ENCODE data around the gene ZNF865. TPM values are rescaled to one million over a fixed set of nuclear protein-coding genes. Genes with fewer than 3 reads are reported as not detected.
A peak's percentile ranks its signal among the peaks of the same experiment; 100 is the strongest.
"Not testable (repeated sequence)": the region's sequence is repeated elsewhere in the genome, so short reads cannot be mapped to it uniquely, and the experiment has no call there.

Gene ZNF865
- total RNA-seq, 3 donors from 2014 or later (not counting 1 experiment from before 2014, with no cell fraction given) = 18.5 to 22.1 (median 20.9) TPM

- peaks cover 31% of the 10 kb centered on the region for H3K4me1 ChIP-seq (ENCODE audit: control insufficient read depth, insufficient read depth, low read length)
- no peak overlapping the region for H3K27ac ChIP-seq (ENCODE audit: low read length)
- no peak overlapping the region for H3K4me3 ChIP-seq (ENCODE audit: low read length)
- no peaks in the 10 kb centered on the region for H3K36me3 ChIP-seq (ENCODE audit: control insufficient read depth, insufficient read depth, low read length)
- ATAC-seq = no peak
- 63% methylated on average over 6 of the region's 6 CpGs for WGBS (ENCODE audit: insufficient coverage)
- Mint-ChIP-seq H3K4me1 (peaks cover 25 to 38% of the 10 kb centered on the region in 2 donors), H3K27ac (peak overlapping the region in 1 of 2 donors; percentile 82), H3K4me3 (no peak overlapping the region), H3K27me3 (ENCODE audit: low read depth in 2 of 2) (peaks cover 15 to 16% of the 10 kb centered on the region in 2 donors), H3K36me3 (no peaks in the 10 kb centered on the region), H3K9me3 (no peaks in the 10 kb centered on the region)
- H3K27me3 ChIP-seq (ENCODE audit: control insufficient read depth, insufficient read depth, low read length) = no peaks in the 10 kb centered on the region
- no peak for TF ChIP-seq CTCF (IDR thresholded peaks at IDR 0.05)
- DNase-seq = no peak
- H3K9me3 ChIP-seq (ENCODE audit: control insufficient read depth, insufficient read depth, low read length) = no peaks in the 10 kb centered on the region
- intact Hi-C loops (cut with micrococcal nuclease) = loop anchor here (2.0 kb wide), 1 partner anchor 61 kb away; the partner anchor contains the start of gene ZNF581
Measured at GRCh38 chr19:55581823-55582223, 23.6 kb upstream of the ZNF865 start.

- H3K4me3 Mint-ChIP-seq; H3K36me3 Mint-ChIP-seq; ATAC-seq; intact Hi-C loops (cut with micrococcal nuclease); H3K9me3 ChIP-seq (ENCODE audit: control insufficient read depth, insufficient read depth, low read length); H3K36me3 ChIP-seq (ENCODE audit: control insufficient read depth, insufficient read depth, low read length); H3K9me3 Mint-ChIP-seq; DNase-seq; H3K4me3 ChIP-seq (ENCODE audit: low read length); H3K27me3 ChIP-seq (ENCODE audit: control insufficient read depth, insufficient read depth, low read length); H3K27ac ChIP-seq (ENCODE audit: low read length): not testable (repeated sequence)
- H3K4me1 Mint-ChIP-seq = peaks cover 28 to 43% of the 10 kb centered on the region in 2 donors
- WGBS (ENCODE audit: insufficient coverage) = 92% methylated on average over 1 of the region's 4 CpGs
- peak overlapping the region in 1 of 2 donors; percentile 82 for H3K27ac Mint-ChIP-seq
- H3K4me1 ChIP-seq (ENCODE audit: control insufficient read depth, insufficient read depth, low read length) = peaks cover 35% of the 10 kb centered on the region
- peaks cover 15 to 18% of the 10 kb centered on the region in 2 donors for H3K27me3 Mint-ChIP-seq (ENCODE audit: low read depth in 2 of 2)
Measured at GRCh38 chr19:55582284-55582683, 23.2 kb upstream of the ZNF865 start.

GRCh38 chr19:55583897-55584296, 21.6 kb upstream of the ZNF865 start:
- H3K4me3 ChIP-seq (ENCODE audit: low read length); H3K36me3 ChIP-seq (ENCODE audit: control insufficient read depth, insufficient read depth, low read length); intact Hi-C loops (cut with micrococcal nuclease); H3K4me3 Mint-ChIP-seq; H3K9me3 ChIP-seq (ENCODE audit: control insufficient read depth, insufficient read depth, low read length); H3K27ac Mint-ChIP-seq; H3K27ac ChIP-seq (ENCODE audit: low read length); H3K27me3 ChIP-seq (ENCODE audit: control insufficient read depth, insufficient read depth, low read length); DNase-seq; H3K36me3 Mint-ChIP-seq; H3K9me3 Mint-ChIP-seq; ATAC-seq: not testable (repeated sequence)
- 91% methylated on average over 7 of the region's 8 CpGs for WGBS (ENCODE audit: insufficient coverage)
- peaks cover 15 to 22% of the 10 kb centered on the region in 2 donors for H3K27me3 Mint-ChIP-seq (ENCODE audit: low read depth in 2 of 2)
- H3K4me1 ChIP-seq (ENCODE audit: control insufficient read depth, insufficient read depth, low read length) = peaks cover 46% of the 10 kb centered on the region
- peaks cover 30 to 45% of the 10 kb centered on the region in 2 donors for H3K4me1 Mint-ChIP-seq

GRCh38 chr19:55584871-55585270, 20.6 kb upstream of the ZNF865 start:
- H3K4me1 Mint-ChIP-seq = peaks cover 25 to 40% of the 10 kb centered on the region in 2 donors
- peaks cover 15 to 28% of the 10 kb centered on the region in 2 donors for H3K27me3 Mint-ChIP-seq (ENCODE audit: low read depth in 2 of 2)
- WGBS (ENCODE audit: insufficient coverage) = 94% methylated on average over 10 of the region's 11 CpGs
- H3K9me3 Mint-ChIP-seq = no peaks in the 10 kb centered on the region
- peak overlapping the region; percentile 76 for H3K4me3 Mint-ChIP-seq
- no peak for TF ChIP-seq CTCF (IDR thresholded peaks at IDR 0.05)
- no peak for ATAC-seq
- Histone ChIP-seq H3K36me3 (ENCODE audit: control insufficient read depth, insufficient read depth, low read length) (no peaks in the 10 kb centered on the region), H3K27ac (ENCODE audit: low read length) (no peak overlapping the region), H3K9me3 (ENCODE audit: control insufficient read depth, insufficient read depth, low read length) (no peaks in the 10 kb centered on the region), H3K4me3 (ENCODE audit: low read length) (no peak overlapping the region), H3K4me1 (ENCODE audit: control insufficient read depth, insufficient read depth, low read length) (peaks cover 43% of the 10 kb centered on the region), H3K27me3 (ENCODE audit: control insufficient read depth, insufficient read depth, low read length) (no peaks in the 10 kb centered on the region)
- H3K36me3 Mint-ChIP-seq = no peaks in the 10 kb centered on the region
- intact Hi-C loops (cut with micrococcal nuclease) = no loop called here
- no peak for DNase-seq
- H3K27ac Mint-ChIP-seq = no peak overlapping the region

All from natural killer cell (primary cell).